ENCODE measurements around the gene KRT35.

KRT35 gene

DNA sequence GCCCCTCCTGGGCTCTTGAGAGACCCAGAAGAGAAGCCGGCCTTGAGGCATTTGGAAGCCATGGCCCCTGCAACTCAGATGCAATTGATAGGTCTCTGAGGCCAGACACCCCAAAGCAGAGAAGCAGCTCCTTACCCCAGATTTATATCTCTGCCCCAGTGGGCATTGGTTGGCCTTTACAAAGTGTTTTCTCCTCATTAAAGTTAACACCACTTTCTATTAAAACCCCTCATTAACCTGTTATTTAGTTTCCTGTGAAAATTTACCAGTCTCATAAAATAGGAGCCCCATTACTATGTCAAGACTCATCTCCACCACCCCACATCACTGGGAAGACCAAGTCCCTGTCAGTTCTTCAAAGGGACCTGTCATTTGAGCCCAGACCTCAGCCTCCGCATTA is at the start of gene KRT35:
Gene KRT35, minus strand, starts transcription at position 116 of the 400 bp plus-strand sequence. Its CDS starts 54 bp downstream, at position 62.
- no peak for DNase-seq (ENCODE audit: low read depth)

DNA sequence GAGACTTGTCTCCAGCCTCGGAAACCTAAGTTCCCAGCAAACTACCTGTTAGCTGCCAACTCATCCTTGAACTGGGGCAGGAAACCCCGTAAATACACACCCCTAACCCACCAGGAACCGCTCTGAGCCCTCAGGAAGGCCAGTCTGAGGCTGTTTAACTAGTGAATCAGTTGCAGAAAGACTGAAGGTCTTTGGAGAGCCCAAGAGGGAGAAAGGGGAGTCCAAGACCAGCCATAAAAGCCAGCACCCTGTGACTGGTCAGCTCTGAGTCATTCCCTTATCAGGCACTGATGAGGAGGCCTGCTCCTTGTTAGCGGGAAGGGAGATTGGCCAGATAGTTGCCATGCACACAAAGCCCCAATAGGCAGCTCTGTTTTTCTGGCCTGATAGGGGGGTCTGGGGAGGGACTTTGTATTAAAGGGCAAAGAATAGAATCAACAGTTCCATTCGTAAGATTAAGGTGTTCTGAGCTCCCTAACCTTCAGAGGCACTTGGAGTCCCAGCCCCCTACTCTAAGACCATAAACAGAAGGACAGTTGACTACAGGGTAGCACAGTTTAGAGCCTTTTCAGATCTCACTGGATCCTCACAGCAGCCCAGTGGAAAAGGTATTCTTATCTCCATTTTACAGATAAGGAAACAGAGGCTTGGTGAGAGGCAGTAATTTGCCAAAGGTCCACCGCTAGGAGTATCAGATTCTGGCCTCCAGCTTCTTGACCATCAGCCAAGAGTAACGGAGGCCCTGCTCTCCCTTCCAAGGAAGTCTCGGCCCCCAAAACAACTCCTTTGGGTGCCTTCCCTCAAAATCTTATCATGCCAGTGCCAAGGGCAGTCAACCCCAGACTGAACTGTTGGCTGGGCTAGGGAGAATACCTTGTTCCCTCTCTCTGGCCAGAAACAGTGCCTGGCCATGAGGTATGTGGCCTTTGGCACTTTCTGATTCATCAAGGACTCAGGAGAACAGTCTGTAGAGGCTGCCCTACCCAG is 49.4 kb upstream of the KRT35 start:
- DNase-seq (ENCODE audit: low read depth): no peak

DNA sequence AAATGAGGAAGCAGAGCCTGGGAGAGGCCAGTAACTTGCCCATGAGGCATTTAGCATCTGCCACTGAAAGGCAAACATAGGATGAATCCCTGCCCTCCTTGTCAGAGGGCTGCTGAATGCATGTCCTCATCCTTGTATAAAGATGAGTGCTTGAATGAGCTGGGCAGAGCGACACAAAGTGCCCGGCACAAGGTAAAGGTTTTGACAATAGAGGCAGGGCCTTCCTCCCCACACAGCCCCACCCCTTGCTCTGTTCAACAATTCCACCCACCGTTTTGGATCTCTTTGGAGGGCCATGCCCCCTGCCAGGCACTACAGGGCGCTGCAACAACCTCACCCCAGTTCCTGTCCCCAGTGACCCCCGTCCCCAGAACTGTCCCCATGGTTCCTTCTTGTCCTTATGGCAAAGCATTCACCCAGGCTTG is 48.6 kb upstream of the KRT35 start:
- DNase-seq (ENCODE audit: low read depth): no peak

DNA sequence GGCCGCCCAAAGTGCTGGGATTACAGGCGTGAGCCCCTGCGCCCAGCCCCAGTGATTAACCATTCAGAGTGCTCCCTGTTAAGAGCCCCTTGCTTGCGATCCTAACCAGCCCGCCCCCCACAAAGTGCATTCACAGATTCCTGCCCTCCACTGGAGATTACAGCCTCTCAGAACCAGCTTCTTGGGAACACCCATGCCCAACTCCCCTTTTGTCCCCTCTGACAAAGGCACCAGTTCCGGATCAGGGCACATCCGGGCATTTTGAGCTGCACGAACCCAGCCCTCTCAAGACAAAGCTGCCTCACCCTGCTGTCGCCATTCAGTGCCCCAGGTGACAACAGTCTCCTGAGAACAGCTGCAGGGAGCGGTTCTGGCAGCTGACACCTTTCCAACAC is 48.0 kb upstream of the KRT35 start:
- DNase-seq (ENCODE audit: low read depth): no peak

DNA sequence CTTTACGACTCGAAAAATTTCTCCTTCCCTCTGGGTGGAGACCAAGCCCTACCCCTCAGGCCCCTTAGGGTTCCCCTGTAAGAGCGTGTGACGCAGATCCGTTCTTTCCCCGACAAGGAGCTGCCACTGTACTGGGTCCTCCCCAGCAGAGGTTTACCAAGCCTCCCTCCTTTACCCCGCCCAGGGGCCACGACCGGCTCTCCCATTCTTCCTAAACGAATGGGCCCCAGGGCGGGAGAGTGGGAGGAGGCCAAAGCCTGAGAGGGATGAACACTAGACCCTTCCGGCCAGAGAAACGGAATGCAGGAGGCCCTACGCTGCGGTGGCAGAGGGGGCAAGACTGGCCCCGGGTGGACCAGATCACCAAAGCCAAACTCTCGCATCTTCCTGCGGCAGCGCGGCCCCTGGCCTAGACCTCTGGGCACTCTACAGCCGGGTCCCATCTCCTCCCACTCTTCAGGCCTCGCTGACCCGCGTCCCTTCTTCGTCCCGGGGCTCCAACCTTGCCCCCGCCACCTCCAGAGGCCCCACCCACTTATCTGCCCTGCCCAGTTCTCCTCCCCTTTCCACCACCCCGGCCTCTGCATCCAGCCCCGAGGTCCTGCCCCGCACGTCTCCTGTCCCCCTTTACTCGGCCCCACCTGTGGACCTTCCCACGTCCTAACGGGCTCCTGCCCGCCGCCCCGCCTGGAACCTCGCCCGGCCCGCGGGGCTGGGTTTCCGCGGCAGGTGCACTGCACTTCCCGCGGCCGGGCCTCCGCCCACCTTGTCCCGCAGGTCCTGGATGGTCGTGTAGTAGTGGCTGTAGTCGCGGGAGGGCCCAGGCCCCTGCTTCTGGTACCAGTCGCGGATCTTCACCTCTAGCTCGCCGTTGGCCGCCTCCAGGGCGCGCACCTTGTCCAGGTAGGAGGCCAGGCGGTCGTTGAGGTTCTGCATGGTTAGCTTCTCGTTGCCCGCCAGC is 46.4 kb upstream of the KRT35 start:
- no peak for DNase-seq (ENCODE audit: low read depth)

DNA sequence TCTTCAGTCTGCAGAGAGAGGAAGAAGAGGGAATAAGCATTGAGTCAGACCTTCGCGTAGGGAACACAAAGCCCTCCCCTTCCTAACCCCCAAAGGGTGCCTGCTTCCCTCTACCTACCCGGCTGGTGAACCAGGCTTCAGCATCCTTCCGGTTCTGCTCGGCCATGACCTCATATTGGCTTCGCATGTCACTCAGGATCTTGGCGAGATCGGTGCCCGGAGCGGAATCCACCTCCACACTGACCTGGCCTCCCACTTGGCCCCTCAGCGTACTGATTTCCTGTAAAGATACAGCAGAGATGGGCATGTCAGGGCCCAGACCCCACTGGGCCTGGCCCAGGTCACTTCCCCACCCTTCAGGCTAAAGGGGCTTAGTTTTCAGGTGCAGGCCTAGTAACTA is 43.3 kb upstream of the KRT35 start:
- no peak for DNase-seq (ENCODE audit: low read depth)

DNA sequence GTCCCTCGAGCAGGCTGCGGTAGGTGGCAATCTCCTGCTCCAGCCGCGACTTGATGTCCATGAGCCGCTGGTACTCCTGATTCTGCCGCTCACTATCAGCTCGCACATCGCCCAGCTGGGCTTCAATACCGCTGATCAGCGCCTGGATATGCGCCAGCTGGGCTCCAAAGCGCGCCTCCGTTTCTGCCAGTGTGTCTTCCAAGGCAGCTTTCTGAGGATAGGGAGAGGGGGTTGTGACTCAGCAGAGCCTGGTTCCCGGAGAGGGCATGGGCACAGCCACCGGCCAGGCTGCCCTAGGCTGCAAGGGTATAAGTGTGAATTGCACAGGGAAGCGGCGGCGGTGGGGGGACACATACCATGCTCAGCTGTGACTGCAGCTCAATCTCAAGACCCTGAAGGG is 42.8 kb upstream of the KRT35 start:
- no peak for DNase-seq (ENCODE audit: low read depth)

DNA sequence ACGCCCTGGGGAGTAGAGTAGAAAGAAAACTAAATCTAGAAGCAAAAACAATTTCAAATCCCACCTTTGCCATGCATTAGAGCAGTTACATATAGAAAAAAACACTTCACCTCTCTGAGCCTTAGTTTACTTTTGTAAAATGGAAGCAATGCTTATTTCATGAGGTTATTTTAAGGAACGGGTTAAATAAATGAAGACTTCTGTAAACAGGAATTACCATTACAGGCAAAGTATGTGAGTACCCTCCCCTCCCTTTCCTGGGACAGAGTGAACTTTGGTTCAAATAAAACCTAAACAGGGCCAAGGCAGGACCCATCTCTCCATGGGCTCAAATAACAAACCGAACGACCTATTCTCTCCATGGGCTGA is 42.3 kb upstream of the KRT35 start:
- DNase-seq (ENCODE audit: low read depth): no peak

DNA sequence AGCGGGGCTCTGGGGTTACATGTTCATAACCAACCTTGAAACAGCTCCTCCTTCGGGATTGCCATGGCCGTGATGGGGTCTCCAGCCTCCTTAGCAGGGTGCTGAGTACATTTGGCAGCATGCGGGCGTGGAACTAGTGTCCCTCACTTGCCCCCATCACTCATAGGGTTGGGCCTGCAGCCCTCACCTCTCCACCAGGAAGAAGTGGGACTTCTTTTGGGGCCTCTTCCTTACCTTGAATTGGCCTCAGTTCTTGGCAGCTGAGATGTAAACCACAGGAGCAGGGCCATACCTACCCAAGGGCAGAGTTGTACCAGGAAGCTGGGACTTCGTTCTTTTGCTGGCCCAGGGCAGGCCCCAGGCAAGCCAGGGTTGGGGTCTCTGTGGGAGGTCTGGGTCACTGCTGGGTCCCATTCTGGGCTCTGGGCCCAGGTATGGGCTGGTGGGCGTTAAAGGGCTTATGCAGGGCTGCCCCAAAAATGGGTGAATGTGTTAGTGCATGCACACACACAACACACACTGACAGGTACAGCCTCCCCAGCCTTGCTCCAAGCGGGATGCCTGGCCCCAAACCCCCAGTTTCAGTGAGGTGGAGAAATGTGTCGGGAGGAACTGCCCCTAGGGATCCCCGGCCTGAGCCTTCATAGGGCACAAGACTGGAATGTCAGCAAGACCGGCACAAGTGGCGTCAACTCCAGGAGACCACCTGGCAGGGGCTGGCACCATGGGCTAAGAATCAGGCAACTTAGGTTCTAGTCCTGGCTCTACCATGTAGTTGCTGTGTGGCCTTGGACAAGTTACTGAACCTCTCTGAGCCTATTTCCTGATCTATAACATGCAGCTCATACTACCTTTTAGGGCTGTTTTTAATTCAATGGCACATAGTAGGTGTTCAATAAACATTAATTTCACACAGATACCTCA is 41.6 kb upstream of the KRT35 start:
- no peak for DNase-seq (ENCODE audit: low read depth)

DNA sequence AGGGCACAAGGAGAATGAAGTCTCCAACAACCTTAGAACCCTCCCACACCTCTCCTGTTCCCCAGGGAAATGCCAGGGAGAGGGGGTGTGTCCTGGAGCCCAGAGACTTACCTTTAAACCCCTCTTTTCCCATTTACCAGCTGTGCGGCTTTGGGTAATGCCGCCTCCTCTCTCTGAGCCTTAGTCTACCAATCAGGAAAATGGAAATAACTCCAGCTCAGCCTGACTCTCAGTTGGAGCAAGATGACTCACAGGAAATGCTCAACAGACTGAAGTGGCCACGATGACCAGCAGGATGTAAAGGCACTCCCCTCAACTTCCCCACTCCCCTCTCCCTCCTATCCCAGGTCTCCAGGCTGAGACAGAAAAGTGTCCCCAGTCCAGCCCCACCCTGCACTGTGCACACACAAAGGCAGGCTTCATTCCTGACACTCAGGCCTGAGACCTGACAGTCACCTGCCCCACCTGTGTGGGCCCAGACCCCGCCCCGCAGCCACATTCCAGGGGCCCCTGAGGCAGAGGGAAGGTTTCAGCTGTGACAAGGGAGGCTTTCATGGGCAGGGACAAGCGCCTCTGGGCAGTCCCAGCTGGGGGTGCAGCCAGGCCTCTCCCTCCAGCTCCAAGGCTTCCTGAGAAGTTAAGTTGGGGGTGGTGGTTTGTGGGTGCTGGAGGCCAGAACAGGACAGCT is 40.8 kb upstream of the KRT35 start:
- DNase-seq (ENCODE audit: low read depth): no peak

DNA sequence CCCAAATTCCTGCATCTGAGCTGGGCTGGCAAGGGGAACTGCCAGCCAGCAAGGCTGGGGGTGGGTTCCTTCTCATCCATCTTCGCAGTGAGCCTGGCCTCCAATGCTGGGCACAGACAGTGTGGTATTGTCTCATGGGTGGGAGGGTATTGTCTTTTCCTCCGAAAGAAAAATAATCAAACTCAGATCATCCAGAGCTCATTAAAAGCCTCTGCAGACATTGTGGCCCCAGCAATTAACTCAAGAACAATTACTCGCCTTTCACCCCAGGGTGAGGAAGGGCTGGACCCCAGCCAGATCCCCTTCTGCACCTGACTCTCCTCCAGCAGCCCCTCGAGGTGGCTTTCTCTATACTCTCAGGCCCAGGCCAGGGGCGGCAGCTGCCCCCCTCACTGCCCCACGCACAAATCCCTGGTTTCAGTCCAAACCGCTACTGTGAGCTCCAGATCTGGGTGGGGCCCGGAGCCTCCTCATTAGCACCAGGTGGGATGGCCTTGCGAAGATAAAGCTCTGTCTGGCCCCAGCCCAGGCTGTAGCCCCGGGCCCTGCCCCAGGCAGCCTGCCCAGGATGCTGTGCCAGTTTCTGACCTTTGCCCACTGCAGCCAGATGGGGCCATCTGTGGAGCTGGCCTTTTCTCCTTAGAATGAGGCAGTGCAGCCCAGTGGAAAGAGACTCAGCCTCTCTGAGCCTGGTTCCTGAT is 40.0 kb upstream of the KRT35 start:
- no peak for DNase-seq (ENCODE audit: low read depth)

DNA sequence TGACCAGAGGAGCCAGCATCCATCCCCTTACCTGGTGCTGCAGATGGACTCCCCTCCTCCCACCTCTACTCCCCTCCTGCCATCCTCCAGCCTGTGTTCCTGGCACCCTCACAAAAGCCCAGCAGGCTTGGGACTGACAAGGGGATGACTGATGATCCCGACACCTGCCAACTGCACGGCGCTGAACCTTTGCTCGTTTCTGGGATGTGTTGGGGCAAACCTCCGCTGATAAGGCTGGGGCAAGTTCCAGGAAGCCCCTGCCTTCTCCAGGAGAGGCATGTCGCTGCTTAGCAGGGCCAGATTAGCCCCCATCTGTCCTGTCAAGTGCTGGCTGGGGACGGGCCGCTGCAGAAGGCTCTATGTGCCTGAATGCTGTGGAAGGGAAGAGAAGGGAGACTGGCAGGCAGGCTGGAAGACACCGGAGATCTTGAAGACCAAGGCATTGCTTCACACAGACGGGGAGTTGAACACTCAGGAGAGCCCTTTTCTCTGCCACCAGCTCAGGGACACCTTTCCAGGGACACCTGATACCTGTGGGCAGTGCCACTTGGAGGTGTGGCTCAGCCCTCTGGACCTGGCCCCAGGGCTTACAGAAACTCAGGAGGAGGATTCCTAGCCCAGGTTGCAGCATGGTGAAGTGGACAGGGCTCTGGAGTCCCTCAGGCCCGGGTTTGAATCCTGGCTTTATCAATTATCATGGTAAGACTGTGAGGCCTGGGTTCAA is 38.7 kb upstream of the KRT35 start:
- DNase-seq (ENCODE audit: low read depth): no peak

DNA sequence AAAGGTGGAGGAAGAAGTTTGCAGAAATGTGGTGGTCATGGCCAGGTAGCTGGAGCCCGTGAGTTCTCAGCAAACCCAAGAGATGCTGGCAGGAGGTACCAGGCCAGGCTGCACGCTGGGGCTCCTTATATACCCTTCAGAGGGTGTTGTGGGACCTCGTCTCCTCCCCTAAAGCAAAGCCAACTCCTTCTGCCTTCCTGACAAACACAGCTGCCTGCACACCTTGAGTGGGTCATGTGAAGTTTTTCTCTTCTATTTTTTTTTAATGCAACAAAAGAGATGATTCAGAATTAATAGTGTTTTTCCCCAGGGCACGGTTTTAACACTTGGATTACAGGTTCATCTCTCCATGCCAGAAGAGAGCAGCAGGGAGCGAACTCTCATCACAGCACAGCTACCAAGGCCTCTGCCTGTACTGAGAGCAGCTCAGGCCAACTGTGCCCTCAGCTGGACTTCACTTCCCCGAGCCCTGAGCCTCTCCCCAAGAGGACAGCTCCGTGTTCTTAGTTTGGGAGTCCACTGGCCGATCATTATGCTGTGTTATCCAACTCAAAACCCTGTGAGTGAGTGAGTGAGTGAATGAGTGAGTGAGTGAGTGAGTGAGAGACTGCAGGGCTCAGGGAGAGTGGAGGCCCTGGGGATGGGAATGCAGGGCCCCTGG is 38.0 kb upstream of the KRT35 start, which contains the start of gene KRT15:
Gene KRT15, minus strand, starts transcription at position 102 of the 661 bp plus-strand sequence. Its CDS starts 63 bp downstream, at position 39.
- no peak for DNase-seq (ENCODE audit: low read depth)

DNA sequence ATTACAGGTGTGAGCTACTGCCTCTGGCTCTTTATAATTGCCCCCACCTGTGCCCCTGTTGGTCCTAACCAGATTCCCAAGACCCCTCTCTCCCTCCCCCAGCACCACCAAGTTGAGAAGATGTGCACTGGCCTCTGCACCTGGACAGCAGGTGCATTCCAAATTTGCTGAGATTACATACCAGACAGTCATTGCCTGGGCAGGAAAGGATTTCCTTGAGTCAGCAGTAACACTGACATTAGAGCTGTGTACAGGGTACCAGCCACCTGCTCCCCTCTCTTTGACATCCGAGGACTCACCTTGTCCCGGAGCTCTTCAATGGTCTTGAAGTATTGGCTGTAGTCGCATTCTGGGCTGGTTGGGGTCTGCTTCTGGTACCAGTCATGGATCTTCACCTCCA is 37.1 kb upstream of the KRT35 start:
- DNase-seq (ENCODE audit: low read depth): no peak

DNA sequence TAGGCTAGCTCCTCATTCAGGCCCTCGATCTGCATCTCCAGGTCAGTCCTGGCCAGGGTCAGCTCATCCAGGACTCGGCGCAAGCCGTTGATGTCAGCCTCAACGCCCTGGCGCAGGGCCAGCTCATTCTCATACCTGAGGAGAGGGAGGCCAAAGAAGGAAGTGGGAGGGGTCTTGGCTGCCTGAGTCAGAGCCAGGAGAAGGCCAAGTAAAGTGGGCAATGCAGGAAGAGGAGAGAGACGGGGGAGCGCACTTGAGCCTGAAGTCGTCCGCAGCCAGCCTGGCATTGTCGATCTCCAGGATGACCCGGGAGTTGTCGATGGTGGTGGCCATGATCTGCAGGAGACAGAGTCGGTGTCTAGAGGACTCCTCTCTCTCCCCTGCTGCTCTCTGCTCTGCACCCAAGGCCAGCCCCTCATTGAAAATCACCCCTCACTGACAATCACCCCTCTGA is 35.9 kb upstream of the KRT35 start:
- no peak for DNase-seq (ENCODE audit: low read depth)

DNA sequence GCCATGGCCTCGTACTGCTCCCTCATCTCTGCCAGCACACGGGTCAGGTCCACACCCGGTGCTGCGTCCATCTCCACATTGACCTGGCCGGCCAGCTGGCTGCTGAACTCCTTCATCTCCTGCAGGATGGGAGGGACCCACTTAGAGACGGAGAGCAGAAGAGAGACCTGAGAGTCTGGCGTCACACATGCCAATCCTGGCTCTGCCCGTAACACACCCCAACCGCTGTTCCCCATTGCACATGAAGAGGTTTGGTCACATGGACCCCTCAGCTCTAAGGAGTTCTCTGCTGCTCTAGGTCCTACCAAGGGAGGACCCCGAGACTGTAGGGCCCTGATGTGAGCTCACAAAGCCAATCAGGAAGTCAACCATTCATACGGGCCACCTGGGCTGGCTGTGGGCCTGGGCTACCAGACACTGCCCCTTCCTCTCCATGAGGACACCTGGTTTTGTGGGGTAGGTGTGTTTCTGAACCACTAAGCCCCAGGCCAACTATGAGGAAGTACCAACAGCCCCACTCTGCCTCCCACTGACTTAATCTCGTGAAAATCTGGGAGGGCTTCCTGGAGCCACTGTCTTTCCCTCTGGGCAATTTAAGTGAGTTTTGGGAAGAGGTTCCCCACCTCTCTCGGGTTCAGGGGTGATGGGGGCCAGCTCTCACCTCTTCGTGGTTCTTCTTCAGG is 35.3 kb upstream of the KRT35 start:
- no peak for DNase-seq (ENCODE audit: low read depth)

DNA sequence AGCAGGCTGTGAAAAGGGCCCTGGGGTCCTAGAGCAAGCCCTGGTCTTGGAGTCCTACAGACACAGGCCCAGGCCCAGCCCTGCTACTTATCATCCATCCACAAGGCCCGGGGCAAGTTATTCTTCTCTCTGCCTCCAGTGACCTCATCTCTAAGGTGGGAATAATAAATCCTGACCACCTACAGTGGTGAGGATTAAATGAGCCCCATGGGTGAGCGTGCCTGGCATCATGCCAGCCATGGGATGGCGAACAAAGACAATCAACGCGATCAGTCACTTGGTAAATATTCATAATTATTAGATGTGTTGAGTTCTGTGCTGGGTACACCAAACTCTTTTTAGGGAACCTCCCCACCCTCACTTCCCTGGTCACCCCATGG is 32.2 kb upstream of the KRT35 start:
- DNase-seq (ENCODE audit: low read depth): no peak

DNA sequence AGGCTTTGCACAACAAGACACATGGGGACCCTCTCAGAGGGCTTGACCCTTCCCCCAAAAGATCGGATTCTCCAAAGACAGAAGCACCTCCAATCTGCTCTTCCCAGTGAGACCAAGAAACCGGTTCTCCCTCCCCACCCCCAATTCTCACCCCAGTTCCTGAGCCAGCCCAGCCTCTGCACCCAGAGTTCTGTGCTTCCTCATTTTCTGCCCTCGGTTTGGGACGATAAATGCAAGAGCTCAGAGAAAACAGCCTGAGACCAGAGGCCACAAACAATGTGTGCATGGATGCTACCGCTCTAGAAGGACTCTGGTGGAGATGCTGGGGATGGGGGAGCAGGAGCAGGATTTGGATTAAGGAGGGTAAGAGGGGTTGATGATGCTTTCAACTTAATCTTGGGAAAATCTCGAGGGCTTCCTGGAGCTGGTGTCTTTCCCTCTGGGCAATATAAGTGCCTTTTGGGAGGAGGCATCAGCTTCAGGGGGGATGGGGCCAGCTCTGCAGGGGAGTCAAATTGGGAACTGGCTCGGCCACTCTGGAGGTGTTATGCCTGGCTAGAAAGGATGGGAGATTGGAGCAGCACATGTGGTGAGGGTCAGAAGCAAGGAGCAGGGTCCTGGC is 31.7 kb upstream of the KRT35 start:
- no peak for DNase-seq (ENCODE audit: low read depth)

Measured in activated T-cell treated with anti-CD3 and anti-CD28 coated beads for 1 hour (primary cell).